ENCODE results near the gene NAT8L.

Gene NAT8L

DNA sequence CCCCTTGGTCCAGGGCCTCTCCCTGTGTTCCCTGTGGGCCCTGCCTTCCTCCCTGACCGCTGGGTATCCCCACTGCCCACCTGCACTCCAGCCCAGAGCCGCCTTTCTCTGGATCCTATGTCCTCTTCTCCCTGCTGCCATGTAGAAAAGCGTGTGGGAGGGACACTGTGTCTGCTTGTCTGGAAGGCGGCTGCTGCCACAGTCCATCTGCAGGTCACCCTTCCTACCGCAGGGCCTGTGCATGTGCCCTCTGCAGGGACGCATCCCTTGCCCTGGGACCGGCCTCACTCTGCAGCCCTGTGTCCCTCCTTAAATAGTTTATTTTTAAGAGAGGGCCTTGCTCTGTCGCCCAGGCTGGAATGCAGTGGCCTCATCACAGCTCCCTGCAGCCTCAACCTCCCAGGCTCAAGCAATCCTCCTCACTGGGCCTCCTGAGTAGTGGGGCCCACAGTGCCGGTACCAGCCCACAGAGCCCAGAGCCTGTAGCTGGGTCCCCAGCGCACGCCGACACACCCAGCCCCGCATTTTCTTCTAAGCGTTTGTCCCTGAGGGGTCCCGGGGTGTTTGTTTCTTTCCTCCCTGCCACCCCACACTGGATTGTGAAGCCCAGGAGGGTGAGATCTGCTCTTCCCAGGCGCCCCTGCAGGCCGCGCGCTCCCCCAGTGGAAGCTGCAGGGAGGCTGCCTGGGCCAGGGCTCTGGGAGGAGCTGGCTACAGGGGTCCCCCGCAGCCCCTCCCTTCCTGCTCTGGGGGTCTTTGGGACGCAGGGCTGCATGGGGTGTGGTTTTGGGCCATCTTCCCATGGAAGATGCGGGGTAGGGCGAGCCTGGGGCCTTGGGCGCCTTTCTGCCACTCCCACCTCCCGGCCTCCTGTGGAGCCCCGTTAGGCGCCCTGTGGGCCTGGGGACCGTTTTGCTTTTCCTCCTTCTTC is 12.8 kb upstream of the NAT8L start:
- ATAC-seq = no peak

DNA sequence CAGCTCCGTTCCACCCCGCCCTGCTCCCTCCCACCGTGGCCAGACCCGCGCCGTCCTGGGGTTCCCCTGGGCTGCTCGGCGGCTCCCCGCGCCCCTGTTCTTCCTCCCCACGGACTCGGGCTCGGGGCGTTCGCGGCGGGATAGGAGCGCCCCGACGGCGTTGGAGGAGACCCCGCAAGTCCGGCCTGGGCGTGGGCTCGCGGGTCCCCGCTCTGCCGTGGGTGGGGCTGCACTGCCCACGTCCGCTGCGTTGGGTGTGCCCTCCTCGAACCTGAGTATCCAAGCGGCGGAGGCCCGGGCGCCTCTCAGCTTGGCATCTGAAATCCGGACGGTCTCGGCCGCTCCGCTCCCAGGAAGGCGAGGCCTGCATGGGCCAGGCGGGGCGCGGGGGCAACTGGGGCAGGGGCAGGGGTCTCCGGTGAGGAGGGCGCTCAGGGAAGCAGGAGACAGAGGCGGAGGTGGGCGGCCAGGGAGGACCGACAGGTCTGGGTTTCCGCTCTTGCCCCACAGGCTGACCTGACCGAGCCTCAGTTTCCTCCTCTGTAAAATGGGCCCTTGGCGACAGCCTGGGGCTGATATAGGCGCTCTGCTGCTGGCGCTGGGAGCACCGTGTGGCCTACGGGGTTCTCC is 12.0 kb upstream of the NAT8L start:
- ATAC-seq = no peak

DNA sequence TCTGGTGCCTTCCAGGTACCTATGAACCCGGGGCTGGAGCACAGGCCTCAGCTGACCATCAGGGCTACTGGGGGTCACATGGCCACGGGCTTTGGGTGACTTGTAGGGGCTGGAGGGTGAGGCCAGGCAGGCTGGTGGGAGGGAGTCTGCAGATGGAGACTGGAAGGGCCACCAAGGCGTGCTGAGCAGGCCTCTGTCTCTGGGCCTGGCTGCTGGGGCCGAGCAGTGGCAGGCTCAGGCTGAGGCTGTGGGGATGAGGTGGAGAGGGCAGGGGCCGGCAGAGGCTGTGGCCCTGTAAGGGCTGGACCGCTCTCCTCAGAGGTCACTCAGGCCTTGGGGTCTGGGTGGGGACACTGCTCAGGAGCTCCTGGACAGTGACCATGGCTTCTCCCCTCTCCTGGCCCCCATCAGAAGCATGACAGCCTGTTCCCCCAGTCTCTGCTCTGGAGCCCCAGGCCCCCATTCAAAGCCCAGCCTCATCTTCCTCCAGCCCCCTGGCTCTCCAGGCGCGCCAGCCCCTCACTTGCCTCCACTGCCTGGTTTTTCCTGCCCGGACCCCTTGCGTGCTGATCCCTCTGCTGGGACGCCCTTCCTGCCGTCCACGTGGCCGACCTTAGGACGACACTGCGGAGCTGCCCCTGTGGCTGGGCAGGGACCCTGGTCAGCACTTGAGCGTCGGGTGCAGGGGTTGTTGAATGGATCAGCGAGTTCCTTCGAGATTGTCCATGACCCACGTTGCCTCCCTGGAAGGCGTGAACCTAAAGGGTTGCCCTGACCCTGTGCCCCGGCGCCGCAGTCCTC is 11.1 kb upstream of the NAT8L start:
- no peak for ATAC-seq

DNA sequence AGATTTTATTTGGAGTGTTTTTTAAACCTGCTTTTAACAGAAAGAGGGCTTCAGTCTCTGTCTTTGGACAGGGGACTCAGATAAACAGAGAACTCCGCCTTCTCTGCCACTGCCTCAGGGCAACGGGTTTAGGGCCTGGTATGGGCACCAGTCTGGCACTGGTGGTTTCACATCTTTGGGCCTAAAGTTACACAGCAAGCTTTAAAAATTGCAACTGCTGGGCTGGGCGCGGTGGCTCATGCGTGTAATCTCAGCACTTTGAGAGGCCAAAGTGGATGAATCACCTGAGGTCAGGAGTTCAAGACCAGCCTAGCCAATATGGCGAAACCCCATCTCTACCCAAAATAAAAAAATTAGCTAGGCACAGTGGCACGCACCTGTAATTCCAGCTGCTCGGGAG is 10.3 kb upstream of the NAT8L start:
- no peak for ATAC-seq

DNA sequence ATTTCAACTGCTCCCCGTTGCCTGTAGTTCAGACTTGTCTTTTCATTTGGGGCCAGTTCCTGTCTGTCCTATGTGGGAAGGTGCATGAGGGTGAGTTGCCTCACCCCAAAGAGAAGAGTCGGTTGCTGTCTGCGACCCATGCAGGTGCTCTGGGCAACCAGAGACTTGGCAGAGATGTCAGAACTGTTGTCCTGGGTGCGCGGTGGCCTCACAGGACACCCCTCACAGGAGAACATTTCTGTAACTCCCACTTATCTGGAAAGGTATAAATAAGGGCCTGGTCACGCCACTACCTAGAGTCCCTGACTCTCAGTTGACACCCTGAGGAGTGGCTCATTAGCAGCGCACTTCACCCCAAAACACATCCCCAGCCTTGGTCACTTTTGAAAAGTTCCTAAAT is 9.7 kb upstream of the NAT8L start:
- no peak for ATAC-seq

DNA sequence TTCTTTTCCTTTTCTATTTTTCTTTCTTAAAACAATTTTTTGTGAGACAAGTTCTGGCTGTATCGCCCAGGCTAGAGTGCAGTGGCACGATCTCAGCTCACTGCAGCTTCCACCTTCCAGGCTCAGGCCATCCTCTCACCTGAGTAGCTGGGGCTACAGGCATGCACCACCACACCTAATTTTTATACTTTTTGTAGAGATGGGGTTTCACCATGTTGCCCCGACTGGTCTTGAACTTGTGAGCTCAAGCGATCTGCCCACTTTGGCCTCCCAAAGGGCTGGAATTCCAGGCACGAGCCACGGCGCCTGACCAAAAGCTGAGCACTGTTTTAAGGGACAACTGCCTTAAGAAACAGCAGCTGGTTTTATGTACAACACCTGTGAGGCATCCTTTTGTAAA is 9.3 kb upstream of the NAT8L start:
- no peak for ATAC-seq

DNA sequence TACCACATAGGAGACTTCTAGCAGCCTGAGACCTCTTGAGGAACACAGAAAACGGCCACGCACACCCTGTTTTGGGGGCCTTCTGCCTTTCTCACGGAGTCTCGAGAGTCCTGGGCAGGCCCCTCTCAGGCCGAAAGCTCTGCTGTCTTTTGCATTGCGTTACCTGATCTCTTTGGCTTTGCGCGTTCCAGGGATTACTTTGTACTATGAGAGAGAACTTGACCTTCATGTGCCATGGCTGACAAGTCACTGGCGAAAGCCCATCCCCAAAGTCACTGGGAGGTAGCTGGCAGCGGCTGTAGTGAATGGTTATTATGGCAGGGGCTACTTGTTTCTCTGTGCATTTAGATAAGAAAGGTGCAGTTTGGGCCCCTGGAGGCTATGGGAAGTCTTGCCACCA is 8.0 kb upstream of the NAT8L start:
- no peak for ATAC-seq

DNA sequence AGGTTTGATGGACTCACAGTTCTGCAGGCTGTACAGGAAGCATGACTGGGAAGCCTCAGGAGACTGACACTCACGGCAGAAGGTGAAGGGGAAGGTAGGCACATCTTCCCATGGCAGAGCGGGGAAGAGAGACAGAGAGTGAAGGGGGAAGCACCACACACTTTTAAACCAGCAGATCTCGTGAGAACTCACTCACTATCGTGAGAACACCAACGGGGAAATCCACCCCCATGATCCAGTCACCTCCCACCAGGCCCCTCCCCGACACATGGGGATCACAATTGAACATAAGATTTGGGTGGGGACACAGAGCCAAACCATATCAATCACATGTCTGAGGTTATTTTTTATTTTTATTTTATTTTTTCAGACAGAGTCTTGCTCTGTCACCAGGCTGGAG is 4.9 kb upstream of the NAT8L start:
- no peak for ATAC-seq

DNA sequence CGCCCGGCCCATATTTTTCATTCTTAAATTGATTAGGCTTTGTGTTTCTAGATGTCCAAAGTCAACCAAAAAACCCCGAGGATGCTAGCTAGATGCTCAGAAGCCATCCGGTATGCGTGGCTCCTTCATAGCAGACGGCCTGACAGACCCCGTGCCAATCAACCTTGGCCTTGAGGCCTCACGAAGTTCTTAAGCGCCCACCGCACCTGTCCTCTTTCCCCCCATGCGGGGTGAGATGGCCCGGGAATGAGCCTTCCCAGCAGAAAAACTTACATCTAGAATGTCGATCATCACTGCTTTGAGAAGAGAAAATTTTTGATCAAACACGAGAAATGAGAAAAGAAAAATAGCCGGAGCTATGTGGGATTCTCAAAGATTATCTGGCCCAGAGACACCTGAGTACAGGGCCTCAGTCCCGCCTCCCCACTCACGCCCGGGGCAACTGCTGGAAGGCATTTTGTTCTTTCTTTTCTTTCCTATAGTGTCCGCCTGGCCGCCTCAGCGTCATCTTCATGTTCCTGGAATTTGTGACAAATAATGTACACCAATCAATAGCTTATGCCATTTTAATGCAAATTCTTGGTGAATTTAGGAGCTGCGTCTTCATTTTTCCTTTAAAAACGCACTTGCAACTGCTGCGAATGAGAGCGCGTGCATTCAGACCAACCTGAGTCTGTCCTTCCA is 1.6 kb upstream of the NAT8L start:
- ATAC-seq = no peak

DNA sequence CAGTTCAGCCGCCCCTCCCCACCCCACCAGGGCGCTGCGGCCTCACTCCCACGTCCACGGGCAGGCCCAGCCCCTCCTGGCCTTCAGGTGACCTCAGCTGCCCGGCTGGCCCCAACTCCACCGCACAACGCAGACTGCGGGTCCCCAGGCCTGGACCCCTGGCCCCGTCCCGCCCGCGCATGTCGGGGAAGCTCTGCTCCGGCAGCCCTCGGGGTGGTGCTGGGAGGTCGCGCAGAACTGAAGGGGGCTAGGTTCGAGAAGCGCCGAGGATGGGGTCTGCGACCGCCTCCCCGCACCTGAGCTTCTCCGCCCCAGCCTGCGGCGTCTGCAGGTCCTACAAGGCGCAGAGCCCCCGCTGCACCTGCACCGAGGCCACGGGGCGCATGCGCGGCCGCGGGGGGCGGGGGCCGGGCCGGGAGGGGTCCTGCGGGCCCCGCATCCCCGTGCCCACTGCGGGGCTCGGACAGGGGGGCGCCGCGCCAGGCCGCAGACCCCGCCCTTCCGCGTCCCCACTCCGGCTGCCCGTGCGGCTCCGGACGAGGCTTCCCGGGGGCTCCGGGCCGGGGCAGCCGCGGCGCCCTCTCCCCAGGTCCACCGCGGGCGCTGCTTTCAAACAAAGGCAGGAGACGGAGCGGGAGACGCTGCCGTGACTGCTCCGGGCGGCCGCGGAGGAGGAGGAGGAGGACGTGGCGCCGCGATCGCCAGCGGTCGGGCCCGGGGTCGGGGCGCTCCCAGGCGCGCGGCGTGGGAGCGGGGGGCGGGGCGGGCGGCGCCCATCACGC is 672 bp upstream of the NAT8L start:
- peak in 1 of 2 donors; percentile 15 for ATAC-seq

DNA sequence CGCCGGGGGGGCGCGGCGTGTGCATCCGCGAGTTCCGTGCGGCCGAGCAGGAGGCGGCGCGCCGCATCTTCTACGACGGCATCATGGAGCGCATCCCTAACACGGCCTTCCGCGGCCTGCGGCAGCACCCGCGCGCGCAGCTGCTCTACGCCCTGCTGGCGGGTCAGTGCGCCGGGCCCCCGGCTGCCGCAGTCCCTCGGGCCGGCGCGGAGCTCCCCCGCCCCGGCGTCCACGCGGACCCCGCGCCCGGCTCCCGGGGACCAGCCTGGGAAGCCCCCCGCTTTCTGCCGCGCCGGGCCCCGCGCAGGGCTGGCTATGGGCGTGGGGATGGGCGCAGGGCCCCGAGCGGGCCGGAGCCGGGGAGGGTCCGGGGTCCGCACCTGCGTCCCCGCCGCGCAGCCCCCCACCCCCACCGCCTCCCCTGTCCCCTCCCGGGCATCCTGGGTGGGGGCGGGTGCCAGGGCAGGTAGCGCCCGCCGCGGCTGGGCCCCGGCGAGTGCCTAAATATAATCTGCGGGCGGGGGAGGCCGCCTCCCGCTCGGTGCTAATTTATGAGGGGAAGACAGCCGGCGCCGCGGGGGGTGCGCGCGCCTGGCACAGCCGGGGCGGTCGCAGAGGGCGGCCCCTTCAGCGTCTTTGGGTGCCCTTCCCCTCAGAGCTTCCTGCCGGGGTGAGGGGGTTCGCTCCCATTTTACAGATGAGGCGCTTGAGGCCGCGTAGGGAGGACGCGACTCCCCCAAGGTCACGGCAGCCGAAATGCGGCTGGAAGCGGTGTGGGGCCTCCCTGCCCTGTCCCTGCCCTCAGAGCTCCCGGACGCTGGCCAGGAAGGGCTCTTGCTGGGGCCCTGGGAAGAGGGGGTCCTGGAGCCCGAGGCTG is 837 bp downstream of the NAT8L start:
- ATAC-seq = no peak

DNA sequence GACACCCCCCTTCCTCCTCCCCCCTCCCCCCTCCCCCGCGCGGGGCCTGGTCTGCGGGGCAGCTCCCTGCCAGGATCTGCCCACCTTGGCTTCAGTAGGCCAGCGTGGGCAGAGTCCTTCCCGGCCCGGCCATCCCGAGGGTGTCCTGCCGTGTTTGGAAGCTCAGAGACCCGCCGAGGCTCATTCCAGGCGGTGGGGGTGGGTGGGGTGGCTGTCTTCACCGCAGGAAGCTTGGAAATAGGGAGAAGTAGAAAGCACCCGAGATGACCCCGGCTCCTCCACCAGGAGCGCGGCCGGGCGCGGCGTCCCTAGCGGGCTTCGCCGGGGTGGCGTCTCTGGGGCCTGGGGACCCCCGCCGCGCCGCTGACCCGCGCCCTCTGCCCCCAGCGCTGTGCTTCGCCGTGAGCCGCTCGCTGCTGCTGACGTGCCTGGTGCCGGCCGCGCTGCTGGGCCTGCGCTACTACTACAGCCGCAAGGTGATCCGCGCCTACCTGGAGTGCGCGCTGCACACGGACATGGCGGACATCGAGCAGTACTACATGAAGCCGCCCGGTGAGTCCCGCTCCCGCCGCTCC is 1.6 kb downstream of the NAT8L start:
- no peak for ATAC-seq

DNA sequence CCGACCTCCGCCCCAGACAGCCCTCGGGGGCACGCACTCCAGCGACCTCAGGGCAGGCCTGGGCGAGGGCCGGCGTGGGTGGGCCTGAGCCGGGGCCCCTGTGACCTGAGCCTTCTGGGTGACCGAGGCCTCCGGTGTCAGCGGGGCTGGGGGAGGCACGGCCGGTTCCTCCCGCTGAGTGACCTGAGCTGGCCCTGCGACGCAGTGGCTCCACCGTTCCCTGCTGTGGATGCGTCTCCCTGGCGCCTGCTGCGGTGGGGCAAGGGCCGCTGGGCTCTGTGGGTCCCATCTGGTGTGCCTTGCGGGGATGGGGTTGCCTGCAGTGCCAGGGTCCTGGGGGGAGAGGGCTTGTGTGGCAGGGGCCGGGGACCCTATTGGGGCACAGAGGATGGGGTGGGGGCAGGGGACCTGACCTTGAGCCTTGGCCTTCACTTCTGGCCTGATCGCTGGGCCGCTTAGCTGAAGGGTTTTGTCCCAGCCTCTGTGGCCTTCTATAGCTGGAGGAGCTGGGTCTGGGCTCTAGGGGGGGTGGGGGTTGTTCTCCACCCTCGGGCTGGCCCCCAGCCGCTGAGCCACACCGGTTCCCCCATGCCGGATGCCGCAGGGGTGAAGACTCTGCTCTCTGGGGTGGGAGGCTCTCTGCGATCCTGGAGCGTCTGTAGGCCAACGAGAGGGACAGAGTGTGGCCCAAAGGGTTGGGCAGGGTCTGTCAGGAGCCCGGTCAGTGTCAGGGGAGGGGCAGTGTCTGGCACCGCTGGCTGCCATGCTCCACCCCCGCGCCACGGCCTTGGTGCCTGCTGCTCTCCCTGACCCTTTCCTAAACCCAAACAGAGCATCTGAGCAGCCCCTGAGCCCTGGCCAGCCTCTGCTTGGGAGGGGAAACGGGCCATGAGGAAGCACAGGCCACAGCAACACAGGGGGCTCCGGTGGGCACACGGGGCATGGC is 2.3 kb downstream of the NAT8L start:
- no peak for ATAC-seq

DNA sequence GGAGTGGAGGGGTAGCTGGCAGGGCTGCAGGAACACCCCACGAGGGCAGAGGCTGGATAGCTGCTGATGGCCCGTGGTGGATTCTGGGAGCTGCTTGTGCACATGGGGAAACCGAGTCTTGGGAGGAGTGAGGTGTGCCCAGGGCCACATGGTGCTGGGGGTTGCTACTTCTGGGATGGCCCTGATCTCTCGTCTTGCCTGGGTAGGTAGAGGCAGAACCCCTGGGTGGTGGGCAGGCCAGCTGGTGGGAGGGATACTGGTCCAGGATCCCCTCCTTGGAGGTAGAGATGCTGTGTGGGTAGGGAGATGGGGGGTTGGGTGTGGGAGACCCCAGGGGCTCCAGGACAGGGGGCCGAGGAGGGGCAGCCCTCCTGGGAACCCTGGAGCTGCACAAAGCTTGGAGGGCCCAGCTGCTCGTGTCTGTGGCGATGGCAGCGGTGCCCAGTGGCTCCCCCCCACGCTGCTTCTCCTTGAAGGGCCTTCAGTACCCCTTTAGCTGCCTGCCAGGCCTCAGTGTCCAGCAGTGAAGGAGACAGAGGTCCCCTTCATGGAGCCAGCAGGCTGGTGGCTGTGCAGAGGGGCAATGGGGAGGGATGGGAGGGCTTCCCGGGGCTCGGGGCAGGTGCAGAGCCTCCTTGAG is 3.2 kb downstream of the NAT8L start:
- ATAC-seq = no peak

DNA sequence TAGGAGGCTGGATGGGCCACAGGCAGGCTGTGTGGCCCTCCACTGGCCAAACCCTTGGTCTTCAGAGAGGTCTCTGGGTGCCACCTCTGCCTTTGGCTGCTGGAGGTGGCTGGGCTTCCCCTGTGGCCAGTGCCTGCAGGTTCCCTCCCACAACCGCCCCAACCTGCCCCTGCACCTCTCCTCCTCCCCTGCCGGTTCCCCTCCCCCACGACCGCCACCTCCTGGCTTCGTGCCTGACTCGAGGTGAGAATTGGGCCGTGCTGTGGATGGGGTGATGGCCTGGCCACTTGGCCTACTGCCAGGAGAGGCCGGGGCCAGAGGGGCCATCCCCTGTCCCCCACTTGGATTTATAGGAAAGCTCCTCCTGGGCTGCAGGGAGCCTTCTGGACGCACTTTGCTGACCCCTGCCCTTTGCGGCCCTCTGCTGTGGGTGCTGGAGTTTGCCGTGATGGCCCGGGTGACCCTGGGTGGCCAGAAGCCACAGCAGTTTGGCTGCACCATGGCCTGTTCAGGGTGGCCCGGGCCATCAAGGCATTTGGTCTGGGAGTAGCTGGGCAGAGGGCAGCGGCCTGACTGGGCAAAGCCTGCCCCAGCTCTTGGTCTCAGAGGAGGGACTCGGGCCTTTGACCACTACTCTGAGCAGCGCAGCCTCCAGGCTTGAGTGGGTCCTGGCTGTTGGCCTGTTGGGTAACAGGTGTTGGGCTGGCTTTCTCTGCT is 3.8 kb downstream of the NAT8L start:
- ATAC-seq = no peak

DNA sequence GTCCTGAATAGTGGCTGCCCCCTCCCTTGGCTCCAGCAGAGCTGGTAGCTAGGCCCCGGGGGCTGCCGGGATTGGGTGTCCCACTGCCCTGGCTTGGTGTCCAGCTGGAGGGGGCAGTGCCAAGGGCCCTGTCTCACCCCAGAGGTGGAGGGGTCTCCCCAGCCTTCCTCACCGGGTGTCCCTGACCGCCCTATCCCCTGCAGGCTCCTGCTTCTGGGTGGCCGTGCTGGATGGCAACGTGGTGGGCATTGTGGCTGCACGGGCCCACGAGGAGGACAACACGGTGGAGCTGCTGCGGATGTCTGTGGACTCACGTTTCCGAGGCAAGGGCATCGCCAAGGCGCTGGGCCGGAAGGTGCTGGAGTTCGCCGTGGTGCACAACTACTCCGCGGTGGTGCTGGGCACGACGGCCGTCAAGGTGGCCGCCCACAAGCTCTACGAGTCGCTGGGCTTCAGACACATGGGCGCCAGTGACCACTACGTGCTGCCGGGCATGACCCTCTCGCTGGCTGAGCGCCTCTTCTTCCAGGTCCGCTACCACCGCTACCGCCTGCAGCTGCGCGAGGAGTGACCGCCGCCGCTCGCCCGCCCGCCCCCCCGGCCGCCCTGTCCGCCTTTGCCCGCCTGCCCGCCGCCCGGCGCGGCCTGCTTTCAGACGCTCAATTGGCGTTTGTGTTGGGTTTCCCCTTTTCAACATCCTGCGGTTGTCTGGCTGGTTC is 4.6 kb downstream of the NAT8L start:
- ATAC-seq = no peak

DNA sequence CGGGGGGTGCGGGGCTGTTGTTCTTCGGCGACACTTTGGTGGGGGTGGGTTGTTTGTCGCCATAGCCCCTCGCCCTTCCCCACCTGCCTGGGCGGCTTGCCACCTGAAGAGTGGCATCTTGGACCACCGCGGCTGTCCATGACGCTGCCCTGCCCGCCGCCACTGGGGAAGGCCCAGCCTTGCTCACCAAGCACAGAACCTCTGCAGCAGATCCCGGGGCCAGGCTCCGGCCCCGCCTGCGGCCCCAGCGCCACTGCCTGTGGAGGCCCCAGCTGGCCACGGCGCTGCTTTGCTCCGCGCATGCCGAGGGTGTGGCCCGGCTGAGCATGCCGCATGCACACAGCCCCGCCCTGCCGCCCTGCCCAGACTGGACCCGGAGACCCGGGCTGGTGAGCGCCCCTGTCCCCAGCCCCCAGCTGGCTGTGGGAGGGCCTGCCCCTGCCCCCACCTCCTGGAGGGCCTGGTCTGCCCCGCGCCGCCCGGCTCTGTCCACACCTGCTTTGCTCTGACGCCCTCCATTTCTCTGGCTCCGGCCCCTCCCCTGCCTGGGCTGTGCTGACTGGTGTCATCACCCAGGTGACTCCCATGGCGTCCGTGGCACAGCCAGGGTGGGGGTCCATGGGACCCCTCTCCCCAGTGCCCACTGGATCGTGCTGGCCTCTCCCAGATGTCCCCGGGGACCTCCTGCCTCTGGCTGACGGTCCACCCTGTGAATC is 5.3 kb downstream of the NAT8L start:
- ATAC-seq = no peak
